ENCODE data around the gene FUT2.

The FUT2 gene

DNA sequence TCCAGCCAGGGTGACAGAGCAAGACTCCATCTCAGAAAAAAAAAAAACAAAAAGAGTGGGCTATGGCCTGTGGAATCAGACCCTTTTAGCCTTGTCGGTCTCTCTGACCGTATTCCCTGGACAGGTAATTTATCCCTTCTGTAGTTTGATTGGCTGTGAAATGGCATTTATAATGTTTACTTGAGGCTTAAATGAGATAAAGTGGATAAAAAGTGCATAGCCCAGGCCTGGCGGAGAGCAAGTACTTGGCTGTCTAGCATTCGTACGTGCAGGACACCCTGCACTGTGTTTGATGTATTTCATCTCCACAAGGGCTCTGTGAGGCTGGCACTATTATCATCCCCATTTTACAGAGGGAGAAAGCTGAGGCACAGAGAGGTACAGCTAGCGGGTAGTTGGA lies 30.0 kb upstream of the FUT2 start:
- TF ChIP-seq, protein P1, sequence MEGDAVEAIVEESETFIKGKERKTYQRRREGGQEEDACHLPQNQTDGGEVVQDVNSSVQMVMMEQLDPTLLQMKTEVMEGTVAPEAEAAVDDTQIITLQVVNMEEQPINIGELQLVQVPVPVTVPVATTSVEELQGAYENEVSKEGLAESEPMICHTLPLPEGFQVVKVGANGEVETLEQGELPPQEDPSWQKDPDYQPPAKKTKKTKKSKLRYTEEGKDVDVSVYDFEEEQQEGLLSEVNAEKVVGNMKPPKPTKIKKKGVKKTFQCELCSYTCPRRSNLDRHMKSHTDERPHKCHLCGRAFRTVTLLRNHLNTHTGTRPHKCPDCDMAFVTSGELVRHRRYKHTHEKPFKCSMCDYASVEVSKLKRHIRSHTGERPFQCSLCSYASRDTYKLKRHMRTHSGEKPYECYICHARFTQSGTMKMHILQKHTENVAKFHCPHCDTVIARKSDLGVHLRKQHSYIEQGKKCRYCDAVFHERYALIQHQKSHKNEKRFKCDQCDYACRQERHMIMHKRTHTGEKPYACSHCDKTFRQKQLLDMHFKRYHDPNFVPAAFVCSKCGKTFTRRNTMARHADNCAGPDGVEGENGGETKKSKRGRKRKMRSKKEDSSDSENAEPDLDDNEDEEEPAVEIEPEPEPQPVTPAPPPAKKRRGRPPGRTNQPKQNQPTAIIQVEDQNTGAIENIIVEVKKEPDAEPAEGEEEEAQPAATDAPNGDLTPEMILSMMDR (IDR thresholded peaks at IDR 0.05) = no peak

DNA sequence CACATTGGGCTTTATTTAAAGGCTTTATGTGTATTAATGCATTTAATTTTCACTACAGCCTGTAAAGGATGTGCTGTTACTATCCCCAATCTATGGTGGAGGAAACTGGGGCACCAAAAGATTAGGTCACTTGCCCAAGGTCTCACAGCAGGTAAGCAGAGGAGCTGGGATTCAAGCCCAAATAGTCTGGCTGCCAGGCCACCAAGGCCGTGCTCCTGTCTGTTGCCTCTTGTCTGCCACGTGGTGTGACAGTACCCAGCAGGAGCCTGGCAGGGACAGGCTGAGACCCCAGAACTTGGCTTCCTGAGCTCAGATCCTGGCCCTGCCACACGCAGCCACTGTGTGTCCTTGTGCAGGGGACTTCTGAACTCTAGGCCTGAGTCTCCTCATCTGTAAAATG lies 27.4 kb upstream of the FUT2 start:
- TF ChIP-seq, protein P1 (IDR thresholded peaks at IDR 0.05) = no peak

DNA sequence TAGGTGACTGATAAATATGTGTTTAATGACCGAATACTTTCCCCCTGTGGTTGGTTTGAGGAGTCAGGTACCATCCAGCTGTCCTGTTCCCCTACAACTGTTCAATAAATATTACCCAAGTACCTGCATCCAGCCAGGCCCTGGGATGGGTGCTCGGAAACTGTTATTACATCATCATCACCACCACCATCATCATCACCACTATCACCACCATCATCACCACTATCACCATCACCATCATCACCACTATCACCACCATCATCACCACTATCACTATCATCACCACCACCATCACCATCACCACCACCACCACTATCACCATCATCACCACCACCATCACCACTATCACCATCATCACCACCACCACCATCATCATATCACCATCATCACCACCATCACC lies 27.0 kb upstream of the FUT2 start:
- TF ChIP-seq, protein P1 (IDR thresholded peaks at IDR 0.05) = no peak

DNA sequence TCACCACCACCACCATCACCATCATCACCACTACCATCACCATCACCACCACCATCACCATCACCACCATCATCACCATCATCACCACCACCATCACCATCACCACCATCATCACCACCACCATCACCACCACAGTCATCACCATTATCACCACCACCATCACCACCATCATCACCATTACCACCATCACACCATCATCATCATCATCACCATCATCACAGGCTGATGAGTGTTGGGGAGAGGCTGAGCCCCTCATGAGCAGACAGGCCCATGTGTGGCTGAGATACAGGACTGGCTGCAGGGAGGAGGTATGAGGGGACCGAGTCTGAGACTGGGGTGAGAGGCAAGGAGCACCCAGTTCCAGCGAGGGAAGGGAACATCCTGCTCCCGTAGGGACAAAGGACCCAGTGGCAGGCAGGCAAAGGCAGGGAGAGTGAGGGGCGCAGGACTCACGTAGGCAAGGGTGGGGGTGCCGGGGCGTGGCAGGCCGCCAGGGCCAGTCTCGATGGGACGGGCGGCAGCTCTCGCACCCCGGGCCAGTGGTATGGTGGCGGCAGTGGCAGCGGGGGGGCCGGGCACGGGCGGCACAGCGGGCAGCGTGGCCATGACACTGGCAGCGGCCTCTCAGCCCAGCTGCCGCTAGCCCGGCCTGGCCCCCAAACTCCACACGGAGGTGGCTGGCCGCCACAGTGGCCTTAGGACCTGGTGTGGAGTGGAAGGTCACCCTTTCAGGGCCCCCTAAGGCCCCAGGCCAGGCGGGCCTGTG lies 25.7 kb upstream of the FUT2 start:
- TF ChIP-seq, protein P1 (IDR thresholded peaks at IDR 0.05) = no peak

DNA sequence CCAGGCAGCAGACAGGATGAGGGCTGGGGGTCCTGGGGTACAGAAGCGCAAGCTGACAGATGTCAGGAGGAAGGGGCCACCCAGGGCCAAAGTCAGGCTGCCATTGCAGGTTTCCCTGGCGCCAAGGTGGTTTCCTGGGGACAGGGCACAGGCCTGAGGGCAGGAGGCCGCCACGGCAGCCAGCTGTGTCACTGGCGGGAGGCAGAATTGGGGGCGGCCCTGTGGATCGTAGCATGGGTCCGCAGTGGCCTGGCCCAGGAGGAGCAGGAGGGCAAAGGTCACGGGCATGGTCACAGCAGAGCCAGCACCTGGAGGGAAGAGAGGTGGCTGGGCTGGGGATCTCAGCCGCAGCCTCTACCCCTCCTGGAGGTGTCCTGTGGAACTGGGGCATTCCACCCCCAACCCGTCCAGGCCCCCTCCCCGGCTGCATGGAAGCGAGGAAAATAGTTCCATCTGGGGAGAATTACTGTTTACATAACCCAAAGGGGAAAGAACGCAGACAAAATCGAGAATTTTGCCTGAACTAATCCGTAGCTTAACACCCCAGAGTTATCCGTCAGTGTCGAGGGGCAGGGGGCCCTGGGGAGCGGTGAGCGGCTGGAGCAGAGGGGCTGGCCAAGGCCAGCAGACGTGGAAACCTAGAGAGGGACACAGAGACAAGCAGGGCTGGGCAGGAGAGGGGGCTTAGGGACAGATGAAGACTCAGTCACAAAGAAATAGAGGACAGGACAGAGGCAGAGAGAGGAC lies 24.9 kb upstream of the FUT2 start:
- TF ChIP-seq, protein P1 (IDR thresholded peaks at IDR 0.05) = no peak

DNA sequence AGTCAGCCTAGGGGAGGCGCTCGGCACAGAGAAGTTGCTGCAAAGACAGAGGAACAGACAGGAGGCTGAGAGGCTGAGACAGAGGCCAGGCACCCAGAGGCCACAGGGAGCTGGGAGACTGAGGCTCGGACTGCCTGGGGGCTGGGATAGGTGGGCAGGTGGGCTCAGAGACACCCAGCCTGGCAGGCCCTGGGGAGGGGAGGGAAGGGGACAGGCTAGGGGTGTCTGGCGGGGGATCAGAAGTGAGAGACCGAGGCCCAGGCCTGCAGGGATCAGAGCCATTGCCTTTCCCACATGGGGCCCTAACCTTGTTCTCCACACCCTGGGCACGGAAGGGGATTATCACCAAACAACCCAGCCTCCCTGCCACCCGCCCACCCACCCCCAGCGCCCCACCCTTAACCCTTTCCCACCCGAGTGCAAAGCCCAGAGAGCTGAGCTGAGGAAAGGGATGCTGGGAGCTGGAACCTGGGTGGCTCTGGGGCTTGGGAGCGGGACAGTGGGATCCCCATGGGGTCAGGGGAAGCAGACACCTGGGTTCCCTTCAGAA lies 24.2 kb upstream of the FUT2 start:
- TF ChIP-seq, protein P1 (IDR thresholded peaks at IDR 0.05) = no peak

DNA sequence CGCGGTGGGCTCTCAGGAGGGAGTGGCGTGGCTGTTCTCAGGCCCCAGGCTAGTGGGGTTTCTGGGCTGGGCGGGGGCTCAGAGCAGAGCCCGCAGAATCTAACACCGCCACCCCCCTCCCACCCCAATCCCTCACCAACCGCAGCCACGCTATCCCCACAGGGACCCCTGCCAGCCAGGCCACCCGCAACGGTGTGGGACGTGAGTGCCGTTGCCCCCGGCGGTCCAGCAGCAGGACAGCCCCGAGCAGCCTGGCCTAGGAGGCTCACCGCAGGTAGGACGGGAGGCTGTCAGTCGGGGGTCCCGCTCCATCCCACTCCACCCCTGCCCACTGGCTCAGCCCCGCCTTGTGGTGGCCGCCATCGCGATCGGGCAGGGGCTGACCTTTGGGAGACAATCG lies 22.8 kb upstream of the FUT2 start, which contains the start of gene NTN5:
NTN5 (minus strand) TSS at position 24 of the 400 bp plus-strand sequence. CDS start 2,031 bp downstream, outside the sequence.
- TF ChIP-seq, protein P1 (IDR thresholded peaks at IDR 0.05) = no peak

Measured in LNCAP (cell line).